HG02763 (cell line): ENCODE measurements around the gene URAD.
"Not testable (repeated sequence)": the region's sequence is repeated elsewhere in the genome, so short reads cannot be mapped to it uniquely, and the experiment has no call there.

Experiments used
- ATAC-seq: cut with Tn5 transposase; IDR thresholded peaks from one replicate; pipeline ENCODE4 v1.9.1; 2021; ENCODE audit warnings: mild to moderate bottlenecking, moderate library complexity; ENCODE audit not compliant: unreplicated experiment

URAD gene

DNA sequence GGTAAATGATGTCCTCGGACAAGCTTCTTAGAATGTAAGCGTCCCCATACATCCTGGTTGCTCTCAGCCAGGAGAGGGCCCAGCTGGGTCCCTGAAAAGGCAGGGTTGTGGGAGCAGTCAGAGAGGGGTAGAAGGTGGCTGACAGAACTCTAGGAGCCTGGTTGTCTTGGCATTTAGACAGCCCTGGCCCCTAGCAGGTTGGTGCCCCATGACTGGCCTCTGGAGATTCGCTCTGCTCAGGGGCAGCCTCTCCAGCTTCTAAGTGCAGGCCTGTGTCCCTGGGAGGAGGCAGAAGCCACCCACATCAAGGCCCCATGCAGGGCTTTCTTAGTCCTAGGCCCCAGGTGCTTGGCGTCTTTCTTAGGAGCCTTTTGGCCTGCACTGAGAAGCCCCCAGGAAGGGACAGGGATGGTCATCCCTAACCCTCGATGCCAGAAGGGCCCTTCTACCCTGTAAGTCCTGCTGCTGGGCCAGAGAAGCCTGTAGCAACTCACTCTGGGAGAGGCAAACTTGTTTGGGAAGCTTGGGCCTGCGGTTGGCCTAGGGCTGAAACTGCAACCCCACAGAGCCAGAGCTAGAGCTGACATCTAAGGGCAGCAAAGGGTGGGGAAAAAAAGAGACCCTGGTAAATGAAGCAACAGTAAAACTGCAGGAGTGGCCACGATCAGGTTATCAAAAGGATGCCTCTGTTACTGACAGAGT, 16.6 kb downstream of the URAD start:
- no peak for ATAC-seq

DNA sequence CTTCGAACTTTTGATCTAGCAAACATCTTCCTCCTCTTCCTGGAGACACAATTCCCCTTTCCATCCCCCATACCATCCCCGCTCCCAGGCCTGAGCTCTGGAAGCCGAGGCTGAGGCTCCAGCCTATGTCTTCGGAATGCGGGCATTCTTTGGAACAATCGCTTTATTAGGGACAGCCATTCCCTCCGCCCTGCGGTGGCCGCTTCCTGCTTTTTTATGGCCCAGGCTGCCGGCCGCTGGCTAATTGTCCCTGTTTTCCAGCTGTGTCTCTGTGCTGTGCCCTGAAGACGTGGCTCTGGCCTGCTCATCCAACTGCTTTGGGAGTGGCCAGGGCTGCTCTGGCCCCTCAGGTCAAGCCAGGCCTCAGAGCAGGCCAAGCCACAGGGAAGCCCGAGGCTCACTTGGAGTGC, 17.3 kb downstream of the URAD start:
- ATAC-seq, result no peak

DNA sequence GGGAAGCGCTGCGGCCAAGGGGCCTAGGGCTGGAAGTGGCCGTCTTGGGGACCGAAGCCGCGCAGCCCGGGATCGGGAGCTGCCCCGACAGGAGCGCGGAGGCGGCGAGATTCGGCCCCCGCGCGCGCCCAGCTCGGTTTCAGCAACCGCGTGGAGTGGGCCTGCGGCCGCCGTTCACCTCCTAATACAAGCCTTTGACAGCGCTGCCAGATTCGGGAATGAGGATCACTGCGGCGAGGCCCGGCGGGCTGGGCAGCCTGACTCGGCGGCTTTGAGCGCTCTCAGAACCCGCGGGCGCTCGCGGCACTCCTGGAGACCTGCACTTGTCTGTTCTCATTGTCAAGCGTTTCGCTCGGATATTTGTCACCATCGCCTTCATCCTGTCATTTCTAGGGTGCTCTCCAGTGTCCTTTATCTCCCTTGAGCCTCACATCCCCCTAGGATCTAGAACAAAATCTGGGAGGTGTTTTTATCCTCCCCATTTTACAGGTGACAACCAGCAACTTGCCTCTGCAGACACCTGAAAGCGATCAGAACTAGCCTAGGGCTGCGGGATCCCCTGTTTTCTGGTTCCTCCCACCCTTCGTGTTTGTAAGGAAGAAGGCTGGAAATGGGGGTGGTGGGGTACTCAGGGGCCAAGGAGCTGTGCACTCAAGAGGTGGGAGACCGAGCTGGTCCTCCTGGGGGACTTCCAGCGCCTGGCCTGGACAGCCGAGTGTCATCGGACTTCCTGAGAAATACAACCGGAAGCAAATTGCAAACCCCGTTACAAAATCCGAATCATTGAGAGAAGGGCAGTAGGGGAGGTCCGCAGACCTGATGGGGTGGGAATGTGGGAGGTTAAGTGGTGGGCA, 17.9 kb downstream of the URAD start:
- ATAC-seq, result no peak

DNA sequence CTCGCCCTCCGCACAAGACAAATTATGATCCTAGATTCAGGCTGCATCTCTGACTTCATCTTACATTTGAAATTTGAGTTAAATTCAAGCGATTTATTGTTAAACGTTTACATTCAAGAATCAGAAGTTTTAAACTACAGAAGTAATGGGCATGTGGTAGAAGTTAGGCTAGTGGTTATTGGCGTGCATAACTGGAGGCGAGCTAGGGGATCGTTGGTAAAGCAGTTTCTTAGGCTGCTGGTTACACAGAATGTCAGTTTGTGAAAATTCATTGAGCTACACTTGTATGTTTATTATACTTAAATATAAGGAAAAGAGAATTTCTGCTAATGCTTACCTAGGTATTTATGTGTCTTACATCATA, 18.6 kb downstream of the URAD start:
- no peak for ATAC-seq

DNA sequence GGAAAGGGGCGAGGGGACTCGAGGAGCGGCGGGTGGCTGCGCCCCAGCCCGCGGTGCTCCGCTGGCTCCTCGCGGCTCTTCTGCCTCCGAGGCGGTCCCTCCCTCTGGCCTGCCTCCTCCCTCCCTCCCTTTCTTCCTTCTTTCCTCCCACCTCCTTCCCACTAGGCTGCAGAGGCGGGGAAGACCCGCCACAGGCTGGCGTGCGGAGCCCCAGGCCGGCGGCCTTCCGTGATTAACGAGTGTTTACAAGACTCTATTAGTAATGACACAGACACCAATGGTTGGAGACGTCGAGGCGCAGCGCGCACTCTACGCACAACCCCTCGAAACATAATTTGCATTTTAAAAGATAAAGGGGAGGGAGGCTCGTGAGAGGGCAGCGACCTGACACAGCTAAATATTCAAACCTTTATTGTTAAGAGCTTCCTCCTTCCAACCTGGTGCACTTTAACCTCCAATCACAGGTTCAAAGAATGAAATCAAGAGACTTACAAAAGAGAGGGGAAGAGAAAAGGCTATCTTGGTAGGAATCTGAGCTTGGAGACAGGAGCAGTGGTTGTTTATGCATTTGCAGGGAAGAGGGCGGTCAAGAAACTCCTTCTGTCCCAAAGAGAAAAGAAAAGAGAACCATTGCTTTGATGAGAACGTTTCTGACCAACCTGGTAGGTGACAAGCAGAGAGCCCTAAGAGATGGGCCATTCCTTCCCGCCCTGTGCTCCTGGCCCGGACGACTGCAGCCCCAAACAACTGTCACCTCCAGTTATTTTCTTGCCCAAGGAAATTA, 19.2 kb downstream of the URAD start, which contains the start of gene CDX2:
Gene CDX2, minus strand, starts transcription at position 234 of the 784 bp plus-strand sequence. CDS start 309 bp downstream, outside the sequence.
- ATAC-seq, result no peak

DNA sequence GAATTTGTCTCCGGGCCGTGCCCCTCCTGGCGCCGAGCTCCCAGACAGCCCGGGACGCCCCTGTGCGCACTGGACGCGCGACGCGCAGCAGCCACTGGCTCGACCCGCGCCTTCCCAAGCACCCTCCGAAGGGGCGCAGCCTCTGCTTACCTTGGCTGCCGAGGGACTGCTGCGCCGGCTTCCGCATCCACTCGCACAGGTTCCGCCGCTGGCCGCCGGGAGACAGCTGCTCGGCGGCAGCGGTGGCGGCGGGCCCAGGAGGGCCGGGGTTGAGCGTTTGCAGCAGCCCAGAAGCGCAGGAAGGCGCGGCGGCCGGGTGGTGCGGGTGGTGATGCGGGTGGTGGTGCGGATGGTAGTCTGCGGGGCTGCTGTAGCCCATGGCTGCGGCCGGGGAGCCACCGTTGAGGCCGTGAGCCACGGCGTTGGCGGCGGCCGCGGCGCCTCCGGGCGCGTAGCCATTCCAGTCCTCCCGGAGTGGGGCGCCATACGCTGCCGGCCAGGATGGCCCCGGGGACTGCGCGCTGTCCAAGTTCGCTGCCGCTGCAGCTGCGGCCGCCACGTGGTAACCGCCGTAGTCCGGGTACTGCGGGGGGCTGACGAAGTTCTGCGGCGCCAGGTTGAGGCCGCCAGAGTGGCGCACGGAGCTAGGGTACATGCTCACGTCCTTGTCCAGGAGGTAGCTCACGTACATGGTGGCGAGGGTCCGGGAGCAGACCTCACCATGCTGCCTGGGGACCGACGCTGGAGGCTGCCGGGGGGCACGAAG, 20.0 kb downstream of the URAD start:
- no peak for ATAC-seq

DNA sequence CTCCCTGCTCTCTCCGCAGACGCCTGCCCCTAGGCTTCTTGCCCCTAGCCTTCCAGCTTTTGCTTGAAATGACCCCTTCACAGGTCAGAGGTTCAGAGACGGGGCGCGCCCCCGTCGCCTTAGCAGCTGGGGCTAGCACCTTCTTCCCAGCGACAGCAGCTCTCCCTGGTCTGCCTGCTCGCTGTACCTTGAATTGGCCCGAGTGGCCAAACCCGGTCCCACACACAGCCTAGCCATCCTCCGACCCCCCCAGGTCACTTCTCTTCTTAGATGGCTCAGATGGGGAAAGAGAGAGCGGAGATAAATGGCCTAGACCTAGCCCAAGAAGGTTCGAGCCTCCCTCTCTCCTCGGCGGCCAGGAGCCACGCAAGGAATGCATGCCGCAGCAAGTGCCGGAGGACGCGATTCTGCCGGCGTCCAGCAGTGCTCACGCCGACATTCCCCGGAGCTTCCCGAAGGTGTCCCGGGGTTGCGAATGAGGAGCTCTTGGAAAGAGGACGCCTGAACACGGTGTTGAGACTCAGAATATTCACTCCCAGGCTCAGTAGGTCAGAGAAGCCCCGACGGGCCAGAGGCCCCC, 20.7 kb downstream of the URAD start:
- ATAC-seq, result no peak

DNA sequence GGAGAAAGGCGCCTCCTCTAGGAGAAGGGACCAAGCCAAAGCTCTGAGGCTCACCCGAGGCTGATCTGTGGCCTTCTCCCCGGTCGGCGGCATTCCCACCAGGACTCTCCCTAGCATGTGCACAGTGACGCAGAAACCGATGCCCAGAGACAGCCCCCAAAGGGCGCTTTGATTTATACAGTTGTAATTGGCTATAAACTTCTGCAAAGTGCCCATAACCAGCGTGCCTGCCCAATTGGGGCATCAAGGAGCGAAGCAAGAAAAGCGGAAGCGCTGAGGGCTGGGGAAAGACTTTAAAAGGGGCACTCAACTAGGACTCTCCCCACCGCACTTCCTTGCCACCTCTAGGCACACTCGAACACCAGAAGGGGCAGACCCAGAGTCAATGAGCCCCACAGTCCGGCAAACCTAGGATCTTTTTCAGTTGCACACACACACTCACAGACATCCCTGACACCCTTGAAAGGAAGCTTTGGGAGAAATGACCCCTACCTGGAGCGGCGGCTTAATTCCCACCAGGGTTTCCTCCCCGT, 21.2 kb downstream of the URAD start:
- ATAC-seq, result no peak

DNA sequence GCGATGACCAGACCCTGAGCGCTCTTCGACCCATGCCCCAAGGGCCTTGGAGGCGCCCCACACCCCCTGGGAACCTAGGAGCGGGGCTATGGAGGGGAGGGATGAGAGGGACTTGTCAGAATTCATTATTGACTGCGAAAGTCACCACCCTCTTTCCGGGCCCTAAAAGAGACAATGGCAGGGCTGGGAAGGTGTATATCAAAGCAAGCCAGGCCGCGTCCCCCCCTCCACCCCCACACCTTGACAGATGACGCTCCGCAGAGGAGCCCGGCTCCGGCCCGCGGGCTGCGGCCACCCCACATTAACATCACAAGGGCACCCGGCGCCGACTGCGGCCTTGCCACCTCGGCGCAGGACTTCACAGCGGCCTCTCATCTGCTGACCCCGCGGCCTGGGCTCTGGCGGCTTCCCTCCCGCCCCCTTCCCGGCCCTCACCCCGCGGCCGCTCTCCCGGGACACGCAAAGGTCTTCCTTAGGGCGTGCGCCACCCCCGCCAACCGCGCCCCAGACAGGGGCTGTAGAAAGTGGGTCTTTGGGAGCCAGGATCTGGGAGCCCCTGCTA, 21.8 kb downstream of the URAD start:
- no peak for ATAC-seq

DNA sequence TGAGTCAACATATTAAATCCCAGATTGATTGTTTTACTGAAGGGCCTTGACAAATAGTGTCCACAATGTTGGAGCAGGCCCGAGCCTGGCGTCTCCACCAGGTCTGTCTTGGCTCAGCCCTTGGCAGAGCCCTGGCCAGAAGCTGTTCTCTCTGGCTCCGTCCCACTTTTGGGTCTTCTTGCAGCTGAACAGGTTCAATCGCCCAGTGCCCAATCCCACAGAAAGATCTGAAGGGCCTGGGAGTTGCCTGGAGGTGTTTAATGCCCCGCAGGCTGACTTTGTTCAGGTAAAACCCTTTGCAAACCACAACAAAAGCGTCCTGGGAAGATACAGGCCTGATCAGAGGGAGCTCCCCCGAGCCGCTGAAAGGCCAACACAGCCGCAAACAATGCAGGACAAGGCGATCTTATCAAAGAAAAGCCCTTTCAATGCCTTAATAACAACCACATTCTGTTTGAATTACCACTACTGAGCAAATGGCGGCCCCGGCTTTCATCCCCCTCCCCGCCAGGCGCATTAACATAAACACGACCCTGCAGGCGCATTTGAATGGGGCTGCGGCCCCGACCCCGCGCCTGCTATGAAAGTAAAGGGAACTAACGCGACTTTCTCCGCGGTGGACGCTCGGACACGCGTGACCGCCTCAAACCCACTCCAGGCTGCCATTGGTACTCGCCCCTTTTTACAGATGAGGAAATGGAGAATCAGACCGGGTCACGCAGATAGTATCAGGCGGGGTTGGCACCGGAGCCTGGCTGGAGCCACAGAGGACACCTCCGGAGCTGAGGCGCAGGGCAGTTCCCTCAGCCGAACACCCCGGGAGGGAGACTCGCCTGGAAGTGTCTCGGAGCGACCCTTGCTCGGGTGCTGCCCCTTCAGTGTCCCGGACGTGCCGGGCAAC, 22.5 kb downstream of the URAD start:
- ATAC-seq, result no peak

DNA sequence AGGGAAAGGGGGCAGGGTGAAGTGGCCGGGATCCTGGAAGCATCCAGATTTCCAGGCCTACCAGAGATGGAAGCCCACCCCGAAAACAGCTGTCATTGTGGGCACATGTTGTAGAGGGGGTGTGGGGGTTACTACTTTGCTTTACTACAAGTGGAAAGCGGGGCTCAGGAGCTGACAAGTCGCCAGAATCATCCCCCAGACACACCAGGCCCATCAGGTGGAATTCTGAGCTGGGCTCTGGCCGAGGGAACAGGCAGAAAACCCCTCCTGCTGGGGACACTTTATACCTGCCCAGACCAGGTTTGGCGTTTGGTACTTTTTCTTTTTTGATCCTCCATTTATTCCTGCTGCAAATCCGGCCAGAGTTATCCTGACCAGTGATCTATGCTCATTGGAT, 23.2 kb downstream of the URAD start:
- no peak for ATAC-seq

DNA sequence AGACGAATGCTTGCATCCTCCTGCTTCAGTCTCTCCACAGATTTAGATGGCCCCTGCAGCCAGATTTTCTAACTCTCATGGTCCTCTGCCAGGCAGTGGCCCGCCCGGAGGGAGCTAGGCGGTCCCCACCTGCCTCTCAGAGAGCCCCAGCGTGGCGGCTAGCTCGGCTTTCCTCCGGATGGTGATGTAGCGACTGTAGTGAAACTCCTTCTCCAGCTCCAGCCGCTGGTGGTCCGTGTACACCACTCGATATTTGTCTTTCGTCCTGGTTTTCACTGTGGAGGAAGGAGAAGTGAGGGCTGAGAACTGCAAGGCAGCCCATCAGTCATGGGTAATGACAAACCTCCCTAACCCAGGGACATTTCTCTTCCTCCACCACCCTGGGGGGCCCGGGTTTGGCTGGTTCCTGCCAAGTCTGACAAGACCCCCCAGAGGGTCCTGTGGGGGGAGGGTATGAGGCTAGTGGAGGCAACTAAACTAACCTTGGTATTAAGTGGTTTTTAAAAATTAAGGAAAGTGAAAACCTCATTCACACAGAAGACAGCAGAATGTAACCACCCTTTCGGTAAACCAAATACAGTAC, 23.7 kb downstream of the URAD start:
- no peak for ATAC-seq

DNA sequence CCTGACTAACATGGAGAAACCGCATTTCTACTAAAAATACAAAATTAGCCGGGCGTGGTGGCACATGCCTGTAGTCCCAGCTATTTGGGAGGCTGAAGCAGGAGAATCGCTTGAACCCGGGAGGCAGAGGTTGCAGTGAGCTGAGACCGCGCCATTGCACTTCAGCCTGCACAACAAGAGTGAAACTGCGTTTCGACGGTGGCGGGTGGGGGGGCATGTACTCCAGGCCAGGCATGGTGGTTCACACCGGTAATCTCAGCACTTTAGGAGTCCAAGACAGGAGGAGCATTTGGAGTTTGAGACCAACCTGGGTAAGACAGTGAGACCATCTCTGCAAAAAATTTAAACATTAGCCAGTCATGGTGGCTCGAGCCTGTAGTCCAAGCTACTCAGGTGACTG, 24.3 kb downstream of the URAD start:
- ATAC-seq, result not testable (repeated sequence)

DNA sequence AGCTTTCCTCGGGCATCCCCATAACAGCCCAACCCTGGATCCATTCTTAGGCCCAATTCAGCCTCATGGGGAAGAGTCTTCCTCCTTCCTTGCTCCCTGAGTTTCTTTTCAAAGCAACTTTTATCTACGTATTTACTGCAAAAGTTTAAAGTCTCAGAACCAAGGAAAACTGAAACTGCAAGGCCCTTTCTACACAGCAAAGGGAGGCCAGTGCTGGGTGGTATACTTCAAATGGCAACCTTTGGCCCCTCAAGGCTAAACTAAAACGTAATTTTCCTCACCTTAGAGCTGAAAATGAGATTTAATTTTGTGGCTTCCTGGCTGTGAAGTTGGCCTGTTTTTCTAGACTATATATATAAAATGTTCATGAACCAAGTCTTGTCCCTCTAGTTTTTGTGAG, 25.0 kb downstream of the URAD start:
- ATAC-seq, result no peak

DNA sequence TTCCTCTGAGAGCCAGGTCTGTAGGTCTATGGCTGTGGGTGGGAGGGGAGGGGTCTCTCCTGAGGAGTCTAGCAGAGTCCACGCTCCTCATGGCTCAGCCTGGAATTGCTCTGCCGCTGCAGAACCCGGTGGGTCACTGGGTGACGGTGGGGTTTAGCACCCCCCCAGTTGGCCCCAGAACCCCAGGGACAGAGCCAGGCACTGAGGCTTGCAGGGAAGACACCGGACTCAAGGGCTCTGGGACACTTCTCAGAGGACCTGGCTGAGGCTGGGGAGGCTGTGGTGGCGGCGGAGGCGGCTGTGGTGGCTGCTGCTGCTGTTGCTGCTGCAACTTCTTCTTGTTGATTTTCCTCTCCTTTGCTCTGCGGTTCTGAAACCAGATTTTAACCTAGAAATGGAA, 25.5 kb downstream of the URAD start:
- ATAC-seq, result no peak

DNA sequence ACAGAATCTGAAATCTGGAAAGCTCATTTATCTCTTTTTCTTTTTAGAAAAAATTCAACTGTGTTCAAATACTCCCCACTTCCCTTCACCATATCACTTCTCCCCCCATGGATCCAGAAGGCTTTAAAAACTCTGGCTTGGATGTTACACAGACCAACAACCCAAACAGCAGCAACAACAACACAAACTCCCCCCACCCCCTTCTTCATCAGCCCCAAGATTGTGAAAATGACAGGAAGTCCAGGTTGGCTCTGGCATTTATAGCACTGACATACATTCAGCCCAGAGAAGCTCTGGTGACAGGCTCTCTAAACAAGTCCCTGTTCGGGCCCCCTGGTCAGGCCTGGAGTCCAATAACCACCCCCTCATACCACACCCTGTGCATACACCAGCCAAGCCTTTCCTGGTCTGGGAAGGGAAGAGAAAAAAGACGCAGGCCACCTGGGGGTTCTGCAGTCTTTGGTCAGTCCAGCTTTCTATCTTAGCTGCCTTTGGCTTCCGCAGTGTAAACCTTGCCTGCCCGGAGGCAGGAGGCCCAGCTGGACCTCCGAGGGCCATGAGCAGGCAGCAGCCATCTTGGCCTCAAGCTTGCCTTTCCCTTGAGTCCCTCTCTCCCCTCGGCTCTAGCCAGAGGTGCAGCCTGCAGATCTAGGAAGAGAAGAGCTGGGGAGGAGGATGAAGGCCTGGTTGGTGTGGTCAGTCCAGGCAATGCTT, 26.2 kb downstream of the URAD start:
- ATAC-seq, result no peak

DNA sequence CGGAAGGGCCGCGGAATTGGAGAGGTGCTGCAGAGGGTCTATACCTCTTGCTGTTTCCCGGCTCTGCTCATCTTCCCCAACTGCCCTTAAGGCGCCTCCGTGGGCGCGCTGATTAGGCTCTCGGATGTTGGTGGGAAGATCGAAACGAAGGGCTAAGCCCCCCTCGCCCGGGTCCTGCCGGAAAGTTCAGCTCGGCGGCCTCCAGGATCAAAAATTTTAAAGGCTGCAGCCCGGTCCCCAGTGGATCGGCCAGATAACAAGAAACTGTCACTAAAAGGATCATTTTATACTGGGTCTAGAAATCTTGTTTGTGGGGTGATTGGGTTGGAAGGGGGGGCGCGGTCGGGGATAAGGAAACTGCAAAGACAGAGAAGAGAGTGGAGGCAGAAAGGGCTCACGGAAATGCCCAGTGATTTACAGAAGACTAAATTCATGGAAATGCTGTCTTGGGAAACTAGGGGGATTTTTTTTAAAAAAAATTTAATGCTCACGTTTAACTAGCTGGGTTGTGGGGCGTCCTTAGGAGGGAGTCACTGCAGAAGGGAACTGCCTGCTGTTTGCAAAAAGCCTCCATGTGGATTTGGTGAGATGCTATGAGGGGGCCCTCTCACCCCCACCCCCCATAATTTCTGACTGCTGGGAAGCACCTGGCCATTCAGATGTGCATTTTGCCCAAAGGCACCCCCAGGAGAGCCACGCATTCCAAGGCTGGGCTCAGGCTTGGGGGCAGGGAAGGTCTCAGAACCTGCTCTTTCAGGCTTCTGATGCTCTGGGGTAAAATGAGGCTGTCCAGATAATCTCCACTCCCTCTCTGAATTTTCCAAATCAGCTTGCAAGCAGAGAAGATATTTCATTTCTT, 27.0 kb downstream of the URAD start:
- ATAC-seq, result no peak
